Measurements from ENCODE around the gene LRRC1. TPM values are rescaled to one million over a fixed set of nuclear protein-coding genes. Genes with fewer than 3 reads are reported as not detected.

LRRC1 gene
- total and polyA plus RNA-seq, 2 of the 8 experiments (the other 6 are each of a cell fraction or from before 2014, with no cell fraction given) = 6.7 to 15.9 TPM

GRCh38 chr6:53906103-53906502 lies 111.3 kb downstream of the LRRC1 start:
- no peak overlapping the region for H3K4me3 ChIP-seq (ENCODE audit: extremely low read depth in 1 of 4, insufficient read depth in 2 of 4, low read depth in 3 of 4, low read length in 4 of 4)
- POLR2A ChIA-PET (ENCODE audit: partially characterized antibody) = no interaction called here
- 94% methylated on average over 3 of the region's 3 CpGs; no CpG with 5 or more reads in 1 of the 2 experiments for WGBS, 2 experiments (ENCODE audit: extremely low coverage in 1 of 2, insufficient coverage in 1 of 2, insufficient read length in 1 of 2, insufficient replicate concordance in 2 of 2, low coverage in 1 of 2, low lambda C conversion rate in 2 of 2, missing lambda C conversion rate in 1 of 2)
- no peak overlapping the region for H2BK20ac ChIP-seq (ENCODE audit: low read length)
- H3K56ac ChIP-seq (replicated peaks; ENCODE audit: insufficient read length, low read depth, low read length) = no peak overlapping the region
- TF ChIP-seq RBBP5 (IDR thresholded peaks at IDR 0.05; ENCODE audit: borderline replicate concordance, low read depth, low read length) (no peak), GTF2F1 (IDR thresholded peaks at IDR 0.05; ENCODE audit: borderline replicate concordance, low read depth, low read length) (no peak), ZNF274 (IDR thresholded peaks at IDR 0.05; ENCODE audit: borderline replicate concordance, extremely low read depth, low read length) (no peak), PHF8 (conservative IDR thresholded peaks at IDR 0.05; ENCODE audit: low read depth, low read length) (no peak), EP300 (IDR thresholded peaks at IDR 0.05; ENCODE audit: borderline replicate concordance in 1 of 2, low read depth in 2 of 2, low read length in 2 of 2) (no peak), EZH2 (IDR thresholded peaks at IDR 0.05; ENCODE audit: low read depth, low read length, severe bottlenecking) (no peak), CBX5 (IDR thresholded peaks at IDR 0.05; ENCODE audit: low read depth, low read length) (no peak), SIX5 (IDR thresholded peaks at IDR 0.05; ENCODE audit: low read depth, low read length) (no peak)
- TF ChIP-seq, protein P1, sequence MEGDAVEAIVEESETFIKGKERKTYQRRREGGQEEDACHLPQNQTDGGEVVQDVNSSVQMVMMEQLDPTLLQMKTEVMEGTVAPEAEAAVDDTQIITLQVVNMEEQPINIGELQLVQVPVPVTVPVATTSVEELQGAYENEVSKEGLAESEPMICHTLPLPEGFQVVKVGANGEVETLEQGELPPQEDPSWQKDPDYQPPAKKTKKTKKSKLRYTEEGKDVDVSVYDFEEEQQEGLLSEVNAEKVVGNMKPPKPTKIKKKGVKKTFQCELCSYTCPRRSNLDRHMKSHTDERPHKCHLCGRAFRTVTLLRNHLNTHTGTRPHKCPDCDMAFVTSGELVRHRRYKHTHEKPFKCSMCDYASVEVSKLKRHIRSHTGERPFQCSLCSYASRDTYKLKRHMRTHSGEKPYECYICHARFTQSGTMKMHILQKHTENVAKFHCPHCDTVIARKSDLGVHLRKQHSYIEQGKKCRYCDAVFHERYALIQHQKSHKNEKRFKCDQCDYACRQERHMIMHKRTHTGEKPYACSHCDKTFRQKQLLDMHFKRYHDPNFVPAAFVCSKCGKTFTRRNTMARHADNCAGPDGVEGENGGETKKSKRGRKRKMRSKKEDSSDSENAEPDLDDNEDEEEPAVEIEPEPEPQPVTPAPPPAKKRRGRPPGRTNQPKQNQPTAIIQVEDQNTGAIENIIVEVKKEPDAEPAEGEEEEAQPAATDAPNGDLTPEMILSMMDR (IDR thresholded peaks at IDR 0.05; ENCODE audit: control extremely low read depth in 1 of 3, insufficient read depth in 1 of 3, low read depth in 1 of 3, low read length in 3 of 3) = no peak
- H3K27me3 ChIP-seq (replicated peaks in 1 of 4; ENCODE audit: control insufficient read depth in 3 of 4, extremely low read depth in 1 of 4, insufficient read depth in 3 of 4, low read length in 3 of 4) = no peaks in the 10 kb centered on the region
- no peak overlapping the region for H3K14ac ChIP-seq (ENCODE audit: insufficient read length)
- H3K9me3 ChIP-seq (ENCODE audit: insufficient read depth in 2 of 2, low read depth in 1 of 2, low read length in 1 of 2) = no peaks in the 10 kb centered on the region
- H3K79me1 ChIP-seq (ENCODE audit: low read depth, low read length) = no peaks in the 10 kb centered on the region
- H2BK12ac ChIP-seq (ENCODE audit: low read depth, low read length) = no peak overlapping the region
- no peak overlapping the region for H4K8ac ChIP-seq (ENCODE audit: extremely low read depth, insufficient read depth, low read length)
- H4K20me1 ChIP-seq (replicated peaks in 1 of 2; ENCODE audit: control insufficient read depth in 1 of 2, insufficient read depth in 2 of 2, low read length in 2 of 2) = no peaks in the 10 kb centered on the region
- no peak overlapping the region for H2BK120ac ChIP-seq (replicated peaks; ENCODE audit: low read depth, low read length)
- no peaks in the 10 kb centered on the region for H3K23me2 ChIP-seq (ENCODE audit: low read depth, low read length)
- H2BK5ac ChIP-seq (ENCODE audit: low read depth, low read length) = no peak overlapping the region
- FAIRE-seq (no peak), DNase-seq (ENCODE audit: low read depth in 1 of 2, low spot score in 2 of 2) (no peak)
- no peak overlapping the region for H3K4ac ChIP-seq (replicated peaks; ENCODE audit: insufficient read length, low read depth, low read length)
- H3K23ac ChIP-seq (ENCODE audit: insufficient read length) = no peak overlapping the region
- no peak overlapping the region for H3K27ac ChIP-seq (ENCODE audit: low read depth, low read length)
- H2AK5ac ChIP-seq (ENCODE audit: low read depth, low read length) = no peak overlapping the region
- H4K91ac ChIP-seq (replicated peaks; ENCODE audit: insufficient read length, low read length) = no peak overlapping the region
- no peaks in the 10 kb centered on the region for H3K79me2 ChIP-seq (ENCODE audit: control insufficient read depth in 1 of 2, insufficient read depth in 2 of 2, low read length in 2 of 2)
- H3K4me2 ChIP-seq (ENCODE audit: insufficient read depth in 1 of 2, low read depth in 2 of 2, low read length in 2 of 2) = no peak overlapping the region
- H2AFZ ChIP-seq (ENCODE audit: low read length) = no peak overlapping the region
- H4K5ac ChIP-seq (ENCODE audit: insufficient read length, low read depth, low read length) = no peak overlapping the region
- H3K9ac ChIP-seq (replicated peaks in 1 of 4; ENCODE audit: extremely low read depth in 1 of 4, low read depth in 3 of 4, low read length in 3 of 4) = no peak overlapping the region
- H3K18ac ChIP-seq (ENCODE audit: extremely low read depth, low read length) = no peak overlapping the region
- CTCF ChIA-PET (ENCODE audit: partially characterized antibody) = interaction anchor here (1.1 kb wide), 1 partner anchor 24 kb away, joined by 3 read pairs; no protein-coding TSS in a partner anchor
- H3K4me1 ChIP-seq (replicated peaks in 1 of 4; ENCODE audit: control insufficient read depth in 3 of 4, insufficient read depth in 4 of 4, low read length in 3 of 4) = peaks cover 0 to 4% (median 1%) of the 10 kb centered on the region in 4 experiments; a peak in 2 of 7 replicates
- H2BK15ac ChIP-seq (ENCODE audit: low read length) = no peak overlapping the region
- H3K36me3 ChIP-seq (ENCODE audit: control insufficient read depth in 2 of 4, insufficient read depth in 4 of 4, low read length in 3 of 4) = no peaks in the 10 kb centered on the region
